Mammary epithelial cell (primary cell): ENCODE results near the gene FOXK2.

Experiments used
- EZH2 ChIP-seq: IDR thresholded peaks from 2 replicates; pipeline ENCODE4 v1.6.1; 2012; ENCODE audit warnings: low read length, inconsistent platforms, borderline replicate concordance
- TF ChIP-seq, protein P1 (sequence below), 2 donors: IDR thresholded peaks in 1 of 2; conservative IDR thresholded peaks in 1 of 2; 2 replicates each; pipeline ENCODE4 v1.5.1; 2011 to 2012; ENCODE audit warnings: inconsistent platforms in 2 of 2, low read length in 2 of 2, mild to moderate bottlenecking in 2 of 2, control low read depth in 1 of 2, low read depth in 1 of 2; ENCODE audit not compliant: insufficient read depth in 1 of 2; ENCODE audit errors: extremely low read depth in 1 of 2

- TF ChIP-seq, protein P1, sequence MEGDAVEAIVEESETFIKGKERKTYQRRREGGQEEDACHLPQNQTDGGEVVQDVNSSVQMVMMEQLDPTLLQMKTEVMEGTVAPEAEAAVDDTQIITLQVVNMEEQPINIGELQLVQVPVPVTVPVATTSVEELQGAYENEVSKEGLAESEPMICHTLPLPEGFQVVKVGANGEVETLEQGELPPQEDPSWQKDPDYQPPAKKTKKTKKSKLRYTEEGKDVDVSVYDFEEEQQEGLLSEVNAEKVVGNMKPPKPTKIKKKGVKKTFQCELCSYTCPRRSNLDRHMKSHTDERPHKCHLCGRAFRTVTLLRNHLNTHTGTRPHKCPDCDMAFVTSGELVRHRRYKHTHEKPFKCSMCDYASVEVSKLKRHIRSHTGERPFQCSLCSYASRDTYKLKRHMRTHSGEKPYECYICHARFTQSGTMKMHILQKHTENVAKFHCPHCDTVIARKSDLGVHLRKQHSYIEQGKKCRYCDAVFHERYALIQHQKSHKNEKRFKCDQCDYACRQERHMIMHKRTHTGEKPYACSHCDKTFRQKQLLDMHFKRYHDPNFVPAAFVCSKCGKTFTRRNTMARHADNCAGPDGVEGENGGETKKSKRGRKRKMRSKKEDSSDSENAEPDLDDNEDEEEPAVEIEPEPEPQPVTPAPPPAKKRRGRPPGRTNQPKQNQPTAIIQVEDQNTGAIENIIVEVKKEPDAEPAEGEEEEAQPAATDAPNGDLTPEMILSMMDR (conservative IDR thresholded peaks at IDR 0.05 in 1 of 2, IDR thresholded peaks at IDR 0.05 in 1 of 2; ENCODE audit: extremely low read depth in 1 of 2, insufficient read depth in 1 of 2, low read depth in 1 of 2, low read length in 2 of 2): no peak
- TF ChIP-seq EZH2: no peak
These were observed 46.8 kb downstream of the FOXK2 start for GRCh38 chr17:82566129-82566960.
